Neural progenitor cell (in vitro differentiated cells): Measurements from ENCODE around the gene BPIFB6. TPM values are rescaled to one million over a fixed set of nuclear protein-coding genes. Genes with fewer than 3 reads are reported as not detected.

ENCODE experiments used
- DNase-seq: peaks from one replicate; pipeline ENCODE4 v3.0.0-alpha.2; 2016; ENCODE audit warnings: low spot score
- H2AFZ ChIP-seq: fragments of 200-600 bp; sonication (generic); replicated peaks from 2 replicates; pipeline ENCODE4 v1.6.1; 2016; ENCODE audit warnings: antibody characterized with exemption
- H3F3A ChIP-seq: fragments of 200-600 bp; sonication (generic); 2 replicates; pipeline ENCODE4 v1.6.1; 2016; ENCODE audit warnings: antibody characterized with exemption, low read depth
- H3K27ac ChIP-seq: fragments of 200-600 bp; sonication (generic); 2 replicates; pipeline ENCODE4 v1.5.1; 2016; ENCODE audit warnings: mild to moderate bottlenecking
- H3K27me3 ChIP-seq: fragments of 200-600 bp; sonication (generic); 2 replicates; pipeline ENCODE4 v1.6.1; 2016; ENCODE audit warnings: mild to moderate bottlenecking, moderate library complexity
- H3K36me3 ChIP-seq: fragments of 200-600 bp; sonication (generic); 2 replicates; pipeline ENCODE4 v1.5.1; 2016
- H3K4me1 ChIP-seq: fragments of 200-600 bp; sonication (generic); 2 replicates; pipeline ENCODE4 v1.6.1; 2016; ENCODE audit warnings: mixed run types
- H3K4me2 ChIP-seq: fragments of 200-600 bp; sonication (generic); 2 replicates; pipeline ENCODE4 v1.6.1; 2016
- H3K4me3 ChIP-seq: fragments of 200-600 bp; sonication (generic); 2 replicates; pipeline ENCODE4 v1.5.1; 2016
- H3K79me2 ChIP-seq: fragments of 200-600 bp; sonication (generic); 2 replicates; pipeline ENCODE4 v1.6.1; 2016; ENCODE audit warnings: low read depth
- H3K9ac ChIP-seq: fragments of 200-600 bp; sonication (generic); 2 replicates; pipeline ENCODE4 v1.6.1; 2016
- H3K9me3 ChIP-seq: fragments of 200-600 bp; sonication (generic); 2 replicates; pipeline ENCODE4 v1.5.1; 2016; ENCODE audit warnings: low read depth
- H4K20me1 ChIP-seq: fragments of 200-600 bp; sonication (generic); 2 replicates; pipeline ENCODE4 v1.6.1; 2016; ENCODE audit warnings: low read depth
- H3K27ac Mint-ChIP-seq: 3 replicates; pipeline ENCODE4 v1.8.0; 2021; ENCODE audit warnings: mixed read lengths
- H3K27me3 Mint-ChIP-seq: 2 replicates; pipeline ENCODE4 v1.8.0; 2022; ENCODE audit warnings: low read depth, mild to moderate bottlenecking, inconsistent platforms, moderate library complexity, mixed read lengths; ENCODE audit not compliant: insufficient read depth
- H3K36me3 Mint-ChIP-seq: 3 replicates; pipeline ENCODE4 v1.8.0; 2021; ENCODE audit warnings: mixed read lengths
- H3K4me1 Mint-ChIP-seq: 3 replicates; pipeline ENCODE4 v1.8.0; 2021; ENCODE audit warnings: mixed read lengths
- H3K4me3 Mint-ChIP-seq: 3 replicates; pipeline ENCODE4 v1.8.0; 2021; ENCODE audit warnings: mild to moderate bottlenecking, moderate library complexity, mixed read lengths
- H3K9me3 Mint-ChIP-seq: 3 replicates; pipeline ENCODE4 v1.8.0; 2020; ENCODE audit warnings: mixed read lengths
- EZH2 ChIP-seq: fragments of 200-600 bp; sonication (generic); IDR thresholded peaks from 2 replicates; pipeline ENCODE4 v1.6.1; 2017; ENCODE audit warnings: antibody characterized with exemption, mild to moderate bottlenecking, moderate library complexity
- EZH2phosphoT487 ChIP-seq: fragments of 200-600 bp; sonication (generic); IDR thresholded peaks from 2 replicates; pipeline ENCODE4 v1.6.1; 2017; ENCODE audit warnings: antibody characterized with exemption
- total RNA-seq: library from RNA; depleted of rRNA; stranded (reverse); fragments of >200 nt; gene quantifications from 2 replicates; pipeline ENCODE4 v1.2.3, GENCODE V29; 2015; ENCODE audit warnings: low replicate concordance
- TF ChIP-seq, protein P1 (sequence below): fragments of 200-600 bp; sonication (generic); IDR thresholded peaks from 2 replicates; pipeline ENCODE4 v1.5.1; 2017; ENCODE audit warnings: antibody characterized with exemption, mild to moderate bottlenecking

The BPIFB6 gene
- total RNA-seq, 1 donor from 2014 or later, result not detected

DNA sequence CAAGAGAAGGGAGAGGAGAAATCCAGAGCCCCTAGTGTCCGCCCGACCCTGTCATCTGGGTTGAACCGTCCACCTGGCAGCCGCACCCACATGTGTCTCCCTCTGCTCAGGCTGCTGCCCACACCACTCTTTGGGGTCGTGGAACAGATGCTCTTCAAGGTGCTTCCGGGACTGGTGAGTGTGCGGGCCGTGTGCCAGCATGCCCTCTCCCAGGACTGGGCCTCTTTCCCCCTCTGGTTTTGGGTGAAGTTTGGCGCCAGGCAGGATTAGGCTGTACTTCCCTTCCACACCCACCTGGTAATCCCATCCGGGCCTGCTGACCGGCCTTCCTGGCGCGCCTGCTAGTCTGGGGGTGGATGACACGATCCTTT, 30.2 kb downstream of the BPIFB6 start:
- H3K4me3 ChIP-seq, result no peak overlapping the region
- peaks cover 17% of the 10 kb centered on the region for H3K4me1 Mint-ChIP-seq
- H3K4me2 ChIP-seq, result no peak overlapping the region
- H3K9me3 ChIP-seq, result no peaks in the 10 kb centered on the region
- no peaks in the 10 kb centered on the region for H3K79me2 ChIP-seq
- H3K27ac ChIP-seq, result no peak overlapping the region
- H3K4me1 ChIP-seq, result peaks cover 16% of the 10 kb centered on the region
- no peak overlapping the region for H3K9ac ChIP-seq
- H3F3A ChIP-seq, result no peaks in the 10 kb centered on the region
- no peak overlapping the region for H2AFZ ChIP-seq
- no peaks in the 10 kb centered on the region for H3K36me3 ChIP-seq
- H3K4me3 Mint-ChIP-seq, result no peak overlapping the region
- no peaks in the 10 kb centered on the region for H3K36me3 Mint-ChIP-seq
- no peaks in the 10 kb centered on the region for H3K9me3 Mint-ChIP-seq
- H3K27ac Mint-ChIP-seq, result peak overlapping the region; percentile 36
- no peaks in the 10 kb centered on the region for H3K27me3 ChIP-seq
- H4K20me1 ChIP-seq, result no peaks in the 10 kb centered on the region
- TF ChIP-seq EZH2 (no peak), EZH2phosphoT487 (no peak)
- TF ChIP-seq, protein P1, sequence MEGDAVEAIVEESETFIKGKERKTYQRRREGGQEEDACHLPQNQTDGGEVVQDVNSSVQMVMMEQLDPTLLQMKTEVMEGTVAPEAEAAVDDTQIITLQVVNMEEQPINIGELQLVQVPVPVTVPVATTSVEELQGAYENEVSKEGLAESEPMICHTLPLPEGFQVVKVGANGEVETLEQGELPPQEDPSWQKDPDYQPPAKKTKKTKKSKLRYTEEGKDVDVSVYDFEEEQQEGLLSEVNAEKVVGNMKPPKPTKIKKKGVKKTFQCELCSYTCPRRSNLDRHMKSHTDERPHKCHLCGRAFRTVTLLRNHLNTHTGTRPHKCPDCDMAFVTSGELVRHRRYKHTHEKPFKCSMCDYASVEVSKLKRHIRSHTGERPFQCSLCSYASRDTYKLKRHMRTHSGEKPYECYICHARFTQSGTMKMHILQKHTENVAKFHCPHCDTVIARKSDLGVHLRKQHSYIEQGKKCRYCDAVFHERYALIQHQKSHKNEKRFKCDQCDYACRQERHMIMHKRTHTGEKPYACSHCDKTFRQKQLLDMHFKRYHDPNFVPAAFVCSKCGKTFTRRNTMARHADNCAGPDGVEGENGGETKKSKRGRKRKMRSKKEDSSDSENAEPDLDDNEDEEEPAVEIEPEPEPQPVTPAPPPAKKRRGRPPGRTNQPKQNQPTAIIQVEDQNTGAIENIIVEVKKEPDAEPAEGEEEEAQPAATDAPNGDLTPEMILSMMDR, result no peak
- no peak for DNase-seq
- peaks cover 18% of the 10 kb centered on the region for H3K27me3 Mint-ChIP-seq

DNA sequence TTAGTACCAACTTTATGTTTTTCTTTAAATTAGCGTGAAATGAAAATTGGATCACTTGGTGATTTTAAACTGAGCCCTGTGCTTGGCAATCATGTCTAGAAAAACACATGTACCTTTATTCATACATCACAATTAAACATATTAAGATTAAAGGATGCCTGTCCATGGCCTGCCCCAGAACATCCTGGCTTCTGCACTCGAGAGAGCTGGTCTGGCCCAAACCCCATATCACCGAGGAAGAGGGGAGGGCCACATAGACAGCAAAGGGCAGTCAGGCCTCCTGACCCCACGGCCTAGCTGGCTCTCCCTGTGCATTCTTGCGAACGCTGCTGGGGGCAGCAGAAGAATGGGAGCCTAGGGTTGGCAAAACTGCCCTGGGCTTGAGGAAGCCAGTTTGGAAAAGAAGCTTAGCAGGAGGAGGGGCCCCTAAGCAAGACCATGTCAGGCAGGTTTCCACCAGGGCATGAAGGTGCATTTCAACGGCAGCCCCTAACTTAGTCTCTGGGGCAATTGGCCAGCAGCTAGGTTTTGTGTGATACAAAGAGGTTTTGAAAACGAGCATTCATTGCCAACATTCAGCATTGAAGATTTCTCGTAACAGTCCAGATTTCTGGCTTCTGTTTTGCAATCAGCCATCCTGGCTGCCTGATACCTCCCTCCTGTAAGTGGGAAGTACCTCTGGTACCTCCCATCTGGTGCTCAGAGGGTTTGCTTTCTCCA, 30.8 kb downstream of the BPIFB6 start:
- Histone ChIP-seq H3F3A (no peaks in the 10 kb centered on the region), H3K4me2 (peak overlapping the region; percentile 28), H2AFZ (no peak overlapping the region), H4K20me1 (no peaks in the 10 kb centered on the region), H3K4me1 (peaks cover 16% of the 10 kb centered on the region), H3K4me3 (no peak overlapping the region), H3K79me2 (no peaks in the 10 kb centered on the region), H3K9me3 (no peaks in the 10 kb centered on the region), H3K27ac (no peak overlapping the region), H3K36me3 (no peaks in the 10 kb centered on the region), H3K27me3 (no peaks in the 10 kb centered on the region), H3K9ac (no peak overlapping the region)
- no peak overlapping the region for H3K4me3 Mint-ChIP-seq
- DNase-seq, result peak; percentile 74
- H3K27ac Mint-ChIP-seq, result peak overlapping the region; percentile 57
- H3K9me3 Mint-ChIP-seq, result no peaks in the 10 kb centered on the region
- H3K27me3 Mint-ChIP-seq, result peaks cover 17% of the 10 kb centered on the region
- peaks cover 17% of the 10 kb centered on the region for H3K4me1 Mint-ChIP-seq
- TF ChIP-seq EZH2 (no peak), EZH2phosphoT487 (no peak)
- TF ChIP-seq, protein P1, result no peak
- no peaks in the 10 kb centered on the region for H3K36me3 Mint-ChIP-seq

DNA sequence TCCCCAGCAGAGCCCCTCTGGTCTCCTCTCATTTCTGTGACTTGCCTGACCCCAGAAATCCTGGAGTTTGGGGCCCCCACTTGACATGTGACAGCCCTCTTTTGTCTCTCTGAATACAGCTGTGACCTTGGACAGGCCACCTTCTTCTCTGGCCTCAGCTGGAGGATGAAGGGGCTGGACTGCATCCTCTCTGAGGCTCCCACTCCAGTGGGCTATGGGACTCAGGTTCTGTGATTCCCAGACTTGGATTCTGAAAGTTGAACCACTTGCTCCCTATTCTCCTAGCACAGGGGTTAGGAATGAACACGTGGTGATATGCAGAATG, 31.3 kb downstream of the BPIFB6 start:
- Mint-ChIP-seq H3K27me3 (peaks cover 14% of the 10 kb centered on the region), H3K36me3 (no peaks in the 10 kb centered on the region)

More for the DNA sequence above, 31.3 kb downstream of the BPIFB6 start:
- no peaks in the 10 kb centered on the region for H3K79me2 ChIP-seq
- peak overlapping the region; percentile 28 for H3K4me2 ChIP-seq
- Mint-ChIP-seq H3K27ac (peak overlapping the region; percentile 57), H3K4me1 (peaks cover 17% of the 10 kb centered on the region), H3K4me3 (no peak overlapping the region), H3K9me3 (no peaks in the 10 kb centered on the region)
- no peaks in the 10 kb centered on the region for H4K20me1 ChIP-seq
- H3K4me3 ChIP-seq, result no peak overlapping the region
- no peaks in the 10 kb centered on the region for H3K27me3 ChIP-seq
- no peak for DNase-seq
- H3K36me3 ChIP-seq, result no peaks in the 10 kb centered on the region
- no peaks in the 10 kb centered on the region for H3F3A ChIP-seq
- H3K27ac ChIP-seq, result no peak overlapping the region
- no peaks in the 10 kb centered on the region for H3K9me3 ChIP-seq
- H3K4me1 ChIP-seq, result peaks cover 16% of the 10 kb centered on the region
- no peak overlapping the region for H2AFZ ChIP-seq
- H3K9ac ChIP-seq, result no peak overlapping the region
- TF ChIP-seq, protein P1, result no peak
- TF ChIP-seq EZH2, result no peak
